NT2/D1 (cell line): ENCODE results near the gene SDHAF3.
A peak's percentile ranks its signal among the peaks of the same experiment; 100 is the strongest.

ENCODE experiments used
- DNase-seq: peaks from one replicate; pipeline ENCODE4 v3.0.0-alpha.2; 2011; ENCODE audit warnings: low read depth, low spot score
- H3K27me3 ChIP-seq: 2 replicates; pipeline ENCODE4 v1.6.0; 2011; ENCODE audit warnings: mild to moderate bottlenecking; ENCODE audit not compliant: insufficient read length, insufficient read depth
- H3K36me3 ChIP-seq: 2 replicates; pipeline ENCODE4 v1.6.1; 2011; ENCODE audit warnings: mild to moderate bottlenecking, low read length, mixed read lengths; ENCODE audit not compliant: insufficient read depth, insufficient read length
- H3K4me1 ChIP-seq: 2 replicates; pipeline ENCODE4 v1.5.1; 2011; ENCODE audit not compliant: insufficient read depth, insufficient read length
- H3K4me3 ChIP-seq: 2 replicates; pipeline ENCODE4 v1.5.1; 2011; ENCODE audit warnings: low read depth; ENCODE audit not compliant: insufficient read length
- H3K9ac ChIP-seq: 2 replicates; pipeline ENCODE4 v1.6.0; 2011; ENCODE audit warnings: low read depth; ENCODE audit not compliant: insufficient read length
- H3K9me3 ChIP-seq: 2 replicates; pipeline ENCODE4 v1.5.1; 2011; ENCODE audit warnings: mild to moderate bottlenecking, low read length; ENCODE audit not compliant: insufficient read depth
- SUZ12 ChIP-seq: IDR thresholded peaks from 2 replicates; pipeline ENCODE4 v1.6.1; 2011; ENCODE audit not compliant: insufficient read length, insufficient read depth; ENCODE audit errors: extremely low read depth
- YY1 ChIP-seq: IDR thresholded peaks from 2 replicates; pipeline ENCODE4 v1.6.1; 2011; ENCODE audit not compliant: insufficient read length, insufficient read depth
- ZNF274 ChIP-seq: IDR thresholded peaks from 2 replicates; pipeline ENCODE4 v1.6.1; 2011; ENCODE audit warnings: mild to moderate bottlenecking, low read depth, low read length

Gene SDHAF3

GRCh38 chr7:97200018-97200417, 82.5 kb downstream of the SDHAF3 start:
- H3K36me3 ChIP-seq, result no peaks in the 10 kb centered on the region
- no peak for TF ChIP-seq YY1
- no peaks in the 10 kb centered on the region for H3K27me3 ChIP-seq

GRCh38 chr7:97203957-97204356, 86.5 kb downstream of the SDHAF3 start:
- Histone ChIP-seq H3K36me3 (no peaks in the 10 kb centered on the region), H3K4me3 (no peak overlapping the region), H3K27me3 (no peaks in the 10 kb centered on the region), H3K9ac (no peak overlapping the region), H3K4me1 (no peaks in the 10 kb centered on the region), H3K9me3 (no peaks in the 10 kb centered on the region)
- TF ChIP-seq SUZ12 (no peak), YY1 (no peak), ZNF274 (no peak)
- no peak for DNase-seq

More at GRCh38 chr7:97200018-97200417, 82.5 kb downstream of the SDHAF3 start:
- Histone ChIP-seq H3K4me3 (no peak overlapping the region), H3K4me1 (no peaks in the 10 kb centered on the region), H3K9ac (no peak overlapping the region), H3K9me3 (no peaks in the 10 kb centered on the region)
- DNase-seq, result no peak

- Histone ChIP-seq H3K9me3 (no peaks in the 10 kb centered on the region), H3K4me1 (no peaks in the 10 kb centered on the region), H3K4me3 (no peak overlapping the region), H3K27me3 (no peaks in the 10 kb centered on the region), H3K36me3 (no peaks in the 10 kb centered on the region), H3K9ac (no peak overlapping the region)
- DNase-seq, result no peak
- TF ChIP-seq YY1 (no peak), ZNF274 (no peak)
Observed at GRCh38 chr7:97204821-97205220, 87.3 kb downstream of the SDHAF3 start.

- H3K36me3 ChIP-seq, result no peaks in the 10 kb centered on the region
- no peak for TF ChIP-seq YY1
- H3K9me3 ChIP-seq, result no peaks in the 10 kb centered on the region
- no peaks in the 10 kb centered on the region for H3K4me1 ChIP-seq
- DNase-seq, result peak; percentile 23
- H3K27me3 ChIP-seq, result no peaks in the 10 kb centered on the region
- no peak overlapping the region for H3K4me3 ChIP-seq
- no peak overlapping the region for H3K9ac ChIP-seq
Observed at GRCh38 chr7:97215556-97215955, 98.1 kb downstream of the SDHAF3 start.

GRCh38 chr7:97218767-97219166, 101.3 kb downstream of the SDHAF3 start:
- H3K9me3 ChIP-seq, result no peaks in the 10 kb centered on the region
- H3K27me3 ChIP-seq, result no peaks in the 10 kb centered on the region
- TF ChIP-seq SUZ12 (no peak), ZNF274 (no peak), YY1 (no peak)
- no peak overlapping the region for H3K4me3 ChIP-seq
- H3K36me3 ChIP-seq, result no peaks in the 10 kb centered on the region
- H3K4me1 ChIP-seq, result no peaks in the 10 kb centered on the region
- no peak overlapping the region for H3K9ac ChIP-seq
- DNase-seq, result no peak

- H3K4me1 ChIP-seq, result no peaks in the 10 kb centered on the region
- H3K9ac ChIP-seq, result no peak overlapping the region
- H3K36me3 ChIP-seq, result no peaks in the 10 kb centered on the region
- no peaks in the 10 kb centered on the region for H3K9me3 ChIP-seq
- TF ChIP-seq ZNF274 (no peak), YY1 (no peak), SUZ12 (no peak)
- no peaks in the 10 kb centered on the region for H3K27me3 ChIP-seq
- no peak overlapping the region for H3K4me3 ChIP-seq
- DNase-seq, result no peak
Observed at GRCh38 chr7:97219237-97219636, 101.7 kb downstream of the SDHAF3 start.

GRCh38 chr7:97224316-97224715, 106.8 kb downstream of the SDHAF3 start:
- Histone ChIP-seq H3K9ac (no peak overlapping the region), H3K27me3 (no peaks in the 10 kb centered on the region), H3K4me1 (no peaks in the 10 kb centered on the region), H3K4me3 (no peak overlapping the region), H3K36me3 (no peaks in the 10 kb centered on the region), H3K9me3 (no peaks in the 10 kb centered on the region)
- no peak for DNase-seq
- no peak for TF ChIP-seq SUZ12
- no peak for TF ChIP-seq ZNF274
- TF ChIP-seq YY1, result no peak

- TF ChIP-seq SUZ12 (no peak), YY1 (no peak), ZNF274 (no peak)
- DNase-seq, result no peak
Observed at GRCh38 chr7:97226541-97226940, 109.0 kb downstream of the SDHAF3 start.

More at GRCh38 chr7:97226541-97226940, 109.0 kb downstream of the SDHAF3 start:
- H3K36me3 ChIP-seq, result no peaks in the 10 kb centered on the region
- no peaks in the 10 kb centered on the region for H3K4me1 ChIP-seq
- H3K27me3 ChIP-seq, result no peaks in the 10 kb centered on the region
- no peak overlapping the region for H3K9ac ChIP-seq
- no peak overlapping the region for H3K4me3 ChIP-seq
- no peaks in the 10 kb centered on the region for H3K9me3 ChIP-seq
